Measurements from ENCODE around the gene CD109. TPM values are rescaled to one million over a fixed set of nuclear protein-coding genes. Genes with fewer than 3 reads are reported as not detected.

The CD109 gene
- total RNA-seq: 1 to 10 TPM; 2.0 to 6.2 (median 5.0) TPM
- 1 to 10 TPM in 1 of 3 donors, under 1 TPM in 2; 0.47 to 2.1 (median 0.56) TPM for polyA plus RNA-seq
- long read RNA-seq, donor 1: 0 reads
- long read RNA-seq, donor 2: 0 reads
- long read RNA-seq, donor 3: 0 reads
- long read RNA-seq, donor 4, partial matches to known transcripts: 1 of 1 reads
- long read RNA-seq, donor 4, other reads (novel, unspliced or antisense): 0 of 1 reads
- long read RNA-seq, donor 5, full-length matches to known transcripts: 2 of 3 reads
- long read RNA-seq, donor 5, partial matches to known transcripts: 0 of 3 reads
- long read RNA-seq, donor 5, other reads (novel, unspliced or antisense): 1 of 3 reads
- long read RNA-seq, donor 6: 0 reads
- long read RNA-seq, donor 7: 0 reads
- long read RNA-seq, donor 8, full-length matches to known transcripts: 1 of 1 reads
- long read RNA-seq, donor 8, partial matches to known transcripts: 0 of 1 reads
- long read RNA-seq, donor 8, other reads (novel, unspliced or antisense): 0 of 1 reads
- long read RNA-seq, donor 9: 0 reads
- long read RNA-seq, donor 10: 0 reads

DNA sequence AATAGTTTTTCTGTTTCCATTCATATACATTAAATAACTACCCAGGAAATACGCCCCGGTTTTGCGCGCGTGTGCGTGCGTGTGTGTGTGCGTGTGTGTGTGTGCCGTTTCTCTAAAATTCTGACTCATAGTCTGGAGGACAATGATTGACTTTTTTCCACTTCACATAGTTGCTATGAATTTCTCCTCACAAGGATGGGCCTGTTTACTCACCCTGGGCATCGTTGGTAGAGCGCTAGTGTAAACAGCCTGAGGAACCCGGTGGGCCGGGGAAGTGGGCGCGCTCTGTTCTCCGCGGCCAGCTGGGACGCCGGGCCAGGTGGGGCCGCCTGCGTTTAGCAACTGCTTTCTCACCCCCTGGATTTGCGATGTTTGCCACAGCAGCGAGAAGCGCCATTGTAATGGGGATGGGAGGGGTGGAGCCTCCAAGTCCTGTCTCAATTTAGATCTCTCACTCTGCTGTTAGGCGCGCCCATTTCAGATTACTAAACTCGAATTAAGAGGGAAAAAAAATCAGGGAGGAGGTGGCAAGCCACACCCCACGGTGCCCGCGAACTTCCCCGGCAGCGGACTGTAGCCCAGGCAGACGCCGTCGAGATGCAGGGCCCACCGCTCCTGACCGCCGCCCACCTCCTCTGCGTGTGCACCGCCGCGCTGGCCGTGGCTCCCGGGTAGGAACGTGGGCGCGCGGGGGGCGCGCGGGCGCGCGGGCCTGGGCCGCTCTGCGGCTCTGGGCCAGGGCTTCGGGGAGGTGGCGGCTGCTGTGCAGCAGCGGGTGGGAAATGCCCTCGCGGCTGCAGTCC lies at the start of gene CD109:
Gene CD109 (plus strand): TSS at position 585 of the 803 bp plus-strand sequence. CDS start 13 bp downstream, at position 598.
- peaks cover 10% of the 10 kb centered on the region for H3K27me3 ChIP-seq
- TF ChIP-seq, protein P1, sequence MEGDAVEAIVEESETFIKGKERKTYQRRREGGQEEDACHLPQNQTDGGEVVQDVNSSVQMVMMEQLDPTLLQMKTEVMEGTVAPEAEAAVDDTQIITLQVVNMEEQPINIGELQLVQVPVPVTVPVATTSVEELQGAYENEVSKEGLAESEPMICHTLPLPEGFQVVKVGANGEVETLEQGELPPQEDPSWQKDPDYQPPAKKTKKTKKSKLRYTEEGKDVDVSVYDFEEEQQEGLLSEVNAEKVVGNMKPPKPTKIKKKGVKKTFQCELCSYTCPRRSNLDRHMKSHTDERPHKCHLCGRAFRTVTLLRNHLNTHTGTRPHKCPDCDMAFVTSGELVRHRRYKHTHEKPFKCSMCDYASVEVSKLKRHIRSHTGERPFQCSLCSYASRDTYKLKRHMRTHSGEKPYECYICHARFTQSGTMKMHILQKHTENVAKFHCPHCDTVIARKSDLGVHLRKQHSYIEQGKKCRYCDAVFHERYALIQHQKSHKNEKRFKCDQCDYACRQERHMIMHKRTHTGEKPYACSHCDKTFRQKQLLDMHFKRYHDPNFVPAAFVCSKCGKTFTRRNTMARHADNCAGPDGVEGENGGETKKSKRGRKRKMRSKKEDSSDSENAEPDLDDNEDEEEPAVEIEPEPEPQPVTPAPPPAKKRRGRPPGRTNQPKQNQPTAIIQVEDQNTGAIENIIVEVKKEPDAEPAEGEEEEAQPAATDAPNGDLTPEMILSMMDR (IDR thresholded peaks at IDR 0.05): no peak
- no peak for TF ChIP-seq POLR2A (IDR thresholded peaks at IDR 0.05)
- H3K27ac ChIP-seq: peak within 1 kb of the TSS in 2 of 5 donors; percentile 13 to 57
- intact Hi-C loops (cut with DNase I): no loop called here
- no peaks in the 10 kb centered on the region for H3K36me3 ChIP-seq (replicated peaks in 1 of 2)
- WGBS, 4 donors: 3 to 19% (median 5%) methylated on average over 14 to 61 of the region's 61 CpGs
- H3K4me1 ChIP-seq (replicated peaks in 1 of 2): peaks cover 0 to 6% of the 10 kb centered on the region in 2 donors
- H3K9me3 ChIP-seq (replicated peaks in 1 of 3): no peaks in the 10 kb centered on the region
- DNase-seq: peak in 4 of 7 donors; percentile 3 to 24 (median 18)
- peak within 1 kb of the TSS in 2 of 4 donors; percentile 13 to 55 for H3K4me3 ChIP-seq

GRCh38 chr6:73648166-73648565 lies 47.8 kb upstream of the CD109 start:
- no peaks in the 10 kb centered on the region for H3K9me3 ChIP-seq (replicated peaks in 1 of 3)
- intact Hi-C loops (cut with DNase I): no loop called here
- H3K27me3 ChIP-seq: no peaks in the 10 kb centered on the region
- peaks cover 0 to 4% of the 10 kb centered on the region in 2 donors for H3K36me3 ChIP-seq (replicated peaks in 1 of 2)
- DNase-seq: no peak
- no peak overlapping the region for H3K27ac ChIP-seq
- H3K4me3 ChIP-seq: no peak overlapping the region
- TF ChIP-seq POLR2A (IDR thresholded peaks at IDR 0.05): no peak
- TF ChIP-seq, protein P1 (IDR thresholded peaks at IDR 0.05): no peak
- peaks cover 0 to 10% of the 10 kb centered on the region in 2 donors for H3K4me1 ChIP-seq (replicated peaks in 1 of 2)

- H3K27me3 ChIP-seq: no peaks in the 10 kb centered on the region
- H3K9me3 ChIP-seq (replicated peaks in 1 of 3): no peaks in the 10 kb centered on the region
- H3K36me3 ChIP-seq (replicated peaks in 1 of 2): peaks cover 0 to 4% of the 10 kb centered on the region in 2 donors
- 66 to 71% (median 70%) methylated on average over 4 of the region's 4 CpGs for WGBS, 4 donors
- no peak overlapping the region for H3K27ac ChIP-seq
- no peak overlapping the region for H3K4me3 ChIP-seq
- intact Hi-C loops (cut with DNase I): no loop called here
- no peak for DNase-seq
- TF ChIP-seq POLR2A (IDR thresholded peaks at IDR 0.05): no peak
- TF ChIP-seq, protein P1 (IDR thresholded peaks at IDR 0.05): no peak
- peaks cover 3 to 14% of the 10 kb centered on the region in 2 donors for H3K4me1 ChIP-seq (replicated peaks in 1 of 2)
Observed at GRCh38 chr6:73649783-73650182, 46.2 kb upstream of the CD109 start.

Measured in adrenal gland (tissue), 19 donors.